ENCODE results near the gene PDZD2.
"Not testable (repeated sequence)": the region's sequence is repeated elsewhere in the genome, so short reads cannot be mapped to it uniquely, and the experiment has no call there.

PDZD2 gene

GRCh38 chr5:31731016-31731415 lies 92.1 kb downstream of the PDZD2 start:
- no peak for DNase-seq (ENCODE audit: low spot score)

GRCh38 chr5:31731710-31732301 lies 92.9 kb downstream of the PDZD2 start:
- DNase-seq (ENCODE audit: low spot score), result no peak
- no peak for TF ChIP-seq CTCF (IDR thresholded peaks at IDR 0.05; ENCODE audit: extremely low read depth, missing control alignments)

More at GRCh38 chr5:31731016-31731415, 92.1 kb downstream of the PDZD2 start:
- no peak for TF ChIP-seq CTCF (IDR thresholded peaks at IDR 0.05; ENCODE audit: extremely low read depth, missing control alignments)

GRCh38 chr5:31732821-31733220 lies 93.9 kb downstream of the PDZD2 start:
- DNase-seq (ENCODE audit: low spot score), result not testable (repeated sequence)

- no peak for DNase-seq (ENCODE audit: low spot score)
- TF ChIP-seq CTCF (IDR thresholded peaks at IDR 0.05; ENCODE audit: extremely low read depth, missing control alignments), result no peak
Observed at GRCh38 chr5:31733371-31733770, 94.4 kb downstream of the PDZD2 start.

- TF ChIP-seq CTCF (IDR thresholded peaks at IDR 0.05; ENCODE audit: extremely low read depth, missing control alignments), result no peak
- DNase-seq (ENCODE audit: low spot score), result no peak
Observed at GRCh38 chr5:31736127-31736526, 97.2 kb downstream of the PDZD2 start.

- TF ChIP-seq CTCF (IDR thresholded peaks at IDR 0.05; ENCODE audit: extremely low read depth, missing control alignments), result no peak
- DNase-seq (ENCODE audit: low spot score), result no peak
Observed at GRCh38 chr5:31738199-31738598, 99.3 kb downstream of the PDZD2 start.

GRCh38 chr5:31741496-31741895 lies 102.6 kb downstream of the PDZD2 start:
- no peak for DNase-seq (ENCODE audit: low spot score)
- TF ChIP-seq CTCF (IDR thresholded peaks at IDR 0.05; ENCODE audit: extremely low read depth, missing control alignments), result no peak

- no peak for TF ChIP-seq CTCF (IDR thresholded peaks at IDR 0.05; ENCODE audit: extremely low read depth, missing control alignments)
- DNase-seq (ENCODE audit: low spot score), result no peak
Observed at GRCh38 chr5:31743678-31744077, 104.7 kb downstream of the PDZD2 start.
